Measurements from ENCODE around the gene SLC27A5. TPM values are rescaled to one million over a fixed set of nuclear protein-coding genes. Genes with fewer than 3 reads are reported as not detected.

Gene SLC27A5
- total and polyA plus RNA-seq, 2 experiments from 2014 or later = 16.2 to 35.5 TPM

- DNase-seq (ENCODE audit: low spot score) = peak; percentile 97
- ATAC-seq = peak; percentile 76
- peaks cover 31% of the 10 kb centered on the region for H3F3A ChIP-seq (replicated peaks; ENCODE audit: low read depth)
Measured at GRCh38 chr19:58519355-58520256, 7.8 kb upstream of the SLC27A5 start, which contains the start of gene ZBTB45. Gene ZBTB45 (minus strand): TSS chr19:58519810. CDS start chr19:58517673, 2,137 bp downstream.

More at GRCh38 chr19:58519355-58520256, 7.8 kb upstream of the SLC27A5 start, which contains the start of gene ZBTB45:
- Histone ChIP-seq H3K36me3 (ENCODE audit: insufficient read depth) (no peaks in the 10 kb centered on the region), H3K79me2 (replicated peaks; ENCODE audit: insufficient read depth) (peaks cover 11% of the 10 kb centered on the region; the same call in 1 of the 2 replicates), H3K4me3 (peak within 1 kb of the TSS; percentile 94), H3K4me2 (peak within 1 kb of the TSS; percentile 85), H3K9me2 (ENCODE audit: insufficient read depth) (no peaks in the 10 kb centered on the region), H2AFZ (peak within 1 kb of the TSS; percentile 93), H4K20me1 (replicated peaks; ENCODE audit: insufficient read depth) (no peaks in the 10 kb centered on the region), H3K4me1 (ENCODE audit: insufficient read depth) (peaks cover 34% of the 10 kb centered on the region), H3K27ac (ENCODE audit: low read depth) (peak within 1 kb of the TSS; percentile 97), H3K27me3 (ENCODE audit: insufficient read depth) (no peaks in the 10 kb centered on the region)
- peaks cover 46% of the 10 kb centered on the region for H3K4me1 Mint-ChIP-seq
- H3K27ac Mint-ChIP-seq = peak within 1 kb of the TSS; percentile 98
- H3K36me3 Mint-ChIP-seq (ENCODE audit: low read depth) = peaks cover 20% of the 10 kb centered on the region
- TF ChIP-seq ZNF114 (CRISPR knock-in tag; IDR thresholded peaks at IDR 0.05) = no peak
- no peak for TF ChIP-seq EZH2 (IDR thresholded peaks at IDR 0.05; ENCODE audit: low read depth, unreplicated experiment)
- TF ChIP-seq, protein P1, sequence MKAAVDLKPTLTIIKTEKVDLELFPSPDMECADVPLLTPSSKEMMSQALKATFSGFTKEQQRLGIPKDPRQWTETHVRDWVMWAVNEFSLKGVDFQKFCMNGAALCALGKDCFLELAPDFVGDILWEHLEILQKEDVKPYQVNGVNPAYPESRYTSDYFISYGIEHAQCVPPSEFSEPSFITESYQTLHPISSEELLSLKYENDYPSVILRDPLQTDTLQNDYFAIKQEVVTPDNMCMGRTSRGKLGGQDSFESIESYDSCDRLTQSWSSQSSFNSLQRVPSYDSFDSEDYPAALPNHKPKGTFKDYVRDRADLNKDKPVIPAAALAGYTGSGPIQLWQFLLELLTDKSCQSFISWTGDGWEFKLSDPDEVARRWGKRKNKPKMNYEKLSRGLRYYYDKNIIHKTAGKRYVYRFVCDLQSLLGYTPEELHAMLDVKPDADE (IDR thresholded peaks at IDR 0.05) = peak; percentile 93
- TF ChIP-seq, protein P2, sequence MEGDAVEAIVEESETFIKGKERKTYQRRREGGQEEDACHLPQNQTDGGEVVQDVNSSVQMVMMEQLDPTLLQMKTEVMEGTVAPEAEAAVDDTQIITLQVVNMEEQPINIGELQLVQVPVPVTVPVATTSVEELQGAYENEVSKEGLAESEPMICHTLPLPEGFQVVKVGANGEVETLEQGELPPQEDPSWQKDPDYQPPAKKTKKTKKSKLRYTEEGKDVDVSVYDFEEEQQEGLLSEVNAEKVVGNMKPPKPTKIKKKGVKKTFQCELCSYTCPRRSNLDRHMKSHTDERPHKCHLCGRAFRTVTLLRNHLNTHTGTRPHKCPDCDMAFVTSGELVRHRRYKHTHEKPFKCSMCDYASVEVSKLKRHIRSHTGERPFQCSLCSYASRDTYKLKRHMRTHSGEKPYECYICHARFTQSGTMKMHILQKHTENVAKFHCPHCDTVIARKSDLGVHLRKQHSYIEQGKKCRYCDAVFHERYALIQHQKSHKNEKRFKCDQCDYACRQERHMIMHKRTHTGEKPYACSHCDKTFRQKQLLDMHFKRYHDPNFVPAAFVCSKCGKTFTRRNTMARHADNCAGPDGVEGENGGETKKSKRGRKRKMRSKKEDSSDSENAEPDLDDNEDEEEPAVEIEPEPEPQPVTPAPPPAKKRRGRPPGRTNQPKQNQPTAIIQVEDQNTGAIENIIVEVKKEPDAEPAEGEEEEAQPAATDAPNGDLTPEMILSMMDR (conservative IDR thresholded peaks at IDR 0.05; ENCODE audit: low read depth in 2 of 2) = peak; percentile 46 to 86
- TF ChIP-seq NANOG (IDR thresholded peaks at IDR 0.05; ENCODE audit: borderline replicate concordance) = 0 out of 2 replicates have a peak, but pooled peaks have one; percentile 37
- TF ChIP-seq, protein P3, sequence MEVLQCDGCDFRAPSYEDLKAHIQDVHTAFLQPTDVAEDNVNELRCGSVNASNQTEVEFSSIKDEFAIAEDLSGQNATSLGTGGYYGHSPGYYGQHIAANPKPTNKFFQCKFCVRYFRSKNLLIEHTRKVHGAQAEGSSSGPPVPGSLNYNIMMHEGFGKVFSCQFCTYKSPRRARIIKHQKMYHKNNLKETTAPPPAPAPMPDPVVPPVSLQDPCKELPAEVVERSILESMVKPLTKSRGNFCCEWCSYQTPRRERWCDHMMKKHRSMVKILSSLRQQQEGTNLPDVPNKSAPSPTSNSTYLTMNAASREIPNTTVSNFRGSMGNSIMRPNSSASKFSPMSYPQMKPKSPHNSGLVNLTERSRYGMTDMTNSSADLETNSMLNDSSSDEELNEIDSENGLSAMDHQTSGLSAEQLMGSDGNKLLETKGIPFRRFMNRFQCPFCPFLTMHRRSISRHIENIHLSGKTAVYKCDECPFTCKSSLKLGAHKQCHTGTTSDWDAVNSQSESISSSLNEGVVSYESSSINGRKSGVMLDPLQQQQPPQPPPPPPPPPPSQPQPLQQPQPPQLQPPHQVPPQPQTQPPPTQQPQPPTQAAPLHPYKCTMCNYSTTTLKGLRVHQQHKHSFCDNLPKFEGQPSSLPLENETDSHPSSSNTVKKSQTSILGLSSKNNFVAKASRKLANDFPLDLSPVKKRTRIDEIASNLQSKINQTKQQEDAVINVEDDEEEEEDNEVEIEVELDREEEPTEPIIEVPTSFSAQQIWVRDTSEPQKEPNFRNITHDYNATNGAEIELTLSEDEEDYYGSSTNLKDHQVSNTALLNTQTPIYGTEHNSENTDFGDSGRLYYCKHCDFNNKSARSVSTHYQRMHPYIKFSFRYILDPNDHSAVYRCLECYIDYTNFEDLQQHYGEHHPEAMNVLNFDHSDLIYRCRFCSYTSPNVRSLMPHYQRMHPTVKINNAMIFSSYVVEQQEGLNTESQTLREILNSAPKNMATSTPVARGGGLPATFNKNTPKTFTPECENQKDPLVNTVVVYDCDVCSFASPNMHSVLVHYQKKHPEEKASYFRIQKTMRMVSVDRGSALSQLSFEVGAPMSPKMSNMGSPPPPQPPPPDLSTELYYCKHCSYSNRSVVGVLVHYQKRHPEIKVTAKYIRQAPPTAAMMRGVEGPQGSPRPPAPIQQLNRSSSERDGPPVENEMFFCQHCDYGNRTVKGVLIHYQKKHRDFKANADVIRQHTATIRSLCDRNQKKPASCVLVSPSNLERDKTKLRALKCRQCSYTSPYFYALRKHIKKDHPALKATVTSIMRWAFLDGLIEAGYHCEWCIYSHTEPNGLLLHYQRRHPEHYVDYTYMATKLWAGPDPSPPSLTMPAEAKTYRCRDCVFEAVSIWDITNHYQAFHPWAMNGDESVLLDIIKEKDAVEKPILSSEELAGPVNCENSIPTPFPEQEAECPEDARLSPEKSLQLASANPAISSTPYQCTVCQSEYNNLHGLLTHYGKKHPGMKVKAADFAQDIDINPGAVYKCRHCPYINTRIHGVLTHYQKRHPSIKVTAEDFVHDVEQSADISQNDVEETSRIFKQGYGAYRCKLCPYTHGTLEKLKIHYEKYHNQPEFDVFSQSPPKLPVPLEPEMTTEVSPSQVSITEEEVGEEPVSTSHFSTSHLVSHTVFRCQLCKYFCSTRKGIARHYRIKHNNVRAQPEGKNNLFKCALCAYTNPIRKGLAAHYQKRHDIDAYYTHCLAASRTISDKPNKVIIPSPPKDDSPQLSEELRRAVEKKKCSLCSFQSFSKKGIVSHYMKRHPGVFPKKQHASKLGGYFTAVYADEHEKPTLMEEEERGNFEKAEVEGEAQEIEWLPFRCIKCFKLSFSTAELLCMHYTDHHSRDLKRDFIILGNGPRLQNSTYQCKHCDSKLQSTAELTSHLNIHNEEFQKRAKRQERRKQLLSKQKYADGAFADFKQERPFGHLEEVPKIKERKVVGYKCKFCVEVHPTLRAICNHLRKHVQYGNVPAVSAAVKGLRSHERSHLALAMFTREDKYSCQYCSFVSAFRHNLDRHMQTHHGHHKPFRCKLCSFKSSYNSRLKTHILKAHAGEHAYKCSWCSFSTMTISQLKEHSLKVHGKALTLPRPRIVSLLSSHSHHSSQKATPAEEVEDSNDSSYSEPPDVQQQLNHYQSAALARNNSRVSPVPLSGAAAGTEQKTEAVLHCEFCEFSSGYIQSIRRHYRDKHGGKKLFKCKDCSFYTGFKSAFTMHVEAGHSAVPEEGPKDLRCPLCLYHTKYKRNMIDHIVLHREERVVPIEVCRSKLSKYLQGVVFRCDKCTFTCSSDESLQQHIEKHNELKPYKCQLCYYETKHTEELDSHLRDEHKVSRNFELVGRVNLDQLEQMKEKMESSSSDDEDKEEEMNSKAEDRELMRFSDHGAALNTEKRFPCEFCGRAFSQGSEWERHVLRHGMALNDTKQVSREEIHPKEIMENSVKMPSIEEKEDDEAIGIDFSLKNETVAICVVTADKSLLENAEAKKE (CRISPR knock-in tag; IDR thresholded peaks at IDR 0.05) = no peak
- peak; percentile 85 for TF ChIP-seq CREB1 (CRISPR knock-in tag; IDR thresholded peaks at IDR 0.05; ENCODE audit: low read depth)
- TF ChIP-seq ZNF331 (CRISPR knock-in tag; IDR thresholded peaks at IDR 0.05; ENCODE audit: low read depth) = no peak
- no peak for TF ChIP-seq EZH2phosphoT487 (IDR thresholded peaks at IDR 0.05; ENCODE audit: unreplicated experiment)
- peak; percentile 77 for TF ChIP-seq POLR2AphosphoS5 (IDR thresholded peaks at IDR 0.05; ENCODE audit: low read depth)
- H3K9me3 Mint-ChIP-seq = no peaks in the 10 kb centered on the region; the same call in 2 of the 3 replicates
- peaks cover 36% of the 10 kb centered on the region for H3K27me3 Mint-ChIP-seq (ENCODE audit: insufficient read depth, low read depth, poor library complexity)
- H3K4me3 Mint-ChIP-seq = peak within 1 kb of the TSS; percentile 86

Measured in GM23338 (cell line).